GM23248 (cell line): ENCODE results near the gene TFB1M. TPM values are rescaled to one million over a fixed set of nuclear protein-coding genes. Genes with fewer than 3 reads are reported as not detected.
"Not testable (repeated sequence)": the region's sequence is repeated elsewhere in the genome, so short reads cannot be mapped to it uniquely, and the experiment has no call there.

ENCODE experiments used
- DNase-seq: peaks from one replicate; pipeline ENCODE4 v3.0.0-alpha.2; 2015
- H2AFZ ChIP-seq: fragments of 200-600 bp; sonication (generic); 2 replicates; pipeline ENCODE4 v1.6.1; 2016; ENCODE audit warnings: antibody characterized with exemption
- H3F3A ChIP-seq: fragments of 200-600 bp; sonication (generic); 2 replicates; pipeline ENCODE4 v1.6.1; 2016; ENCODE audit warnings: mild to moderate bottlenecking, antibody characterized with exemption, mixed run types; ENCODE audit not compliant: insufficient read depth
- H3K27ac ChIP-seq: fragments of 200-600 bp; sonication (generic); 2 replicates; pipeline ENCODE4 v1.5.1; 2016; ENCODE audit warnings: mild to moderate bottlenecking
- H3K27me3 ChIP-seq: fragments of 200-600 bp; sonication (generic); replicated peaks from 2 replicates; pipeline ENCODE4 v1.6.1; 2016; ENCODE audit warnings: mild to moderate bottlenecking; ENCODE audit not compliant: insufficient read depth
- H3K36me3 ChIP-seq: fragments of 200-600 bp; sonication (generic); 2 replicates; pipeline ENCODE4 v1.6.1; 2016; ENCODE audit warnings: low read depth, mild to moderate bottlenecking
- H3K4me1 ChIP-seq: fragments of 200-600 bp; sonication (generic); 2 replicates; pipeline ENCODE4 v1.6.1; 2016; ENCODE audit warnings: mild to moderate bottlenecking; ENCODE audit not compliant: insufficient read depth
- H3K4me2 ChIP-seq: fragments of 200-600 bp; sonication (generic); one replicate; pipeline ENCODE4 v1.6.1; 2016; ENCODE audit warnings: mild to moderate bottlenecking; ENCODE audit not compliant: unreplicated experiment
- H3K4me3 ChIP-seq: fragments of 200-600 bp; sonication (generic); 2 replicates; pipeline ENCODE4 v1.5.1; 2016; ENCODE audit warnings: mild to moderate bottlenecking
- H3K79me2 ChIP-seq: fragments of 200-600 bp; sonication (generic); 2 replicates; pipeline ENCODE4 v1.6.1; 2016; ENCODE audit warnings: mild to moderate bottlenecking; ENCODE audit not compliant: insufficient read depth
- H3K9ac ChIP-seq: fragments of 200-600 bp; sonication (generic); 2 replicates; pipeline ENCODE4 v1.6.1; 2016; ENCODE audit warnings: mild to moderate bottlenecking
- H3K9me2 ChIP-seq: fragments of 200-600 bp; sonication (generic); 2 replicates; pipeline ENCODE4 v1.6.1; 2016; ENCODE audit warnings: mixed run types, mild to moderate bottlenecking, moderate library complexity; ENCODE audit not compliant: insufficient read depth
- H3K9me3 ChIP-seq: fragments of 200-600 bp; sonication (generic); one replicate; pipeline ENCODE4 v1.6.1; 2017; ENCODE audit warnings: low read depth
- H4K20me1 ChIP-seq: fragments of 200-600 bp; sonication (generic); 2 replicates; pipeline ENCODE4 v1.6.0; 2016; ENCODE audit not compliant: insufficient read depth
- EZH2 ChIP-seq: fragments of 200-600 bp; sonication (generic); IDR thresholded peaks from 2 replicates; pipeline ENCODE4 v1.6.1; 2018; ENCODE audit warnings: antibody characterized with exemption, mild to moderate bottlenecking; ENCODE audit not compliant: insufficient read depth, poor library complexity, severe bottlenecking
- EZH2phosphoT487 ChIP-seq: fragments of 200-600 bp; sonication (generic); IDR thresholded peaks from 2 replicates; pipeline ENCODE4 v1.6.1; 2018; ENCODE audit warnings: antibody characterized with exemption, moderate library complexity, mild to moderate bottlenecking, low read depth; ENCODE audit not compliant: insufficient read depth
- WGBS, 2 experiments: methylation state at CpG; one replicate each; pipeline ENCODE4 v1.1.6; 2015 to 2017; ENCODE audit warnings: low lambda C conversion rate in 2 of 2, low coverage in 1 of 2; ENCODE audit errors: missing lambda C conversion rate in 2 of 2; 5-methylcytosine and 5-hydroxymethylcytosine counted together
- in situ Hi-C: fragments of 300-500 bp; cut with MboI; formaldehyde crosslinking; loops from 2 replicates; pipeline ENCODE4 v1.15.0; 2020
- polyA plus RNA-seq: library from polyadenylated mRNA; unstranded; fragments of >200 nt; fragmentation: Nextera tagmentation; extraction: Ambion mirVana; gene quantifications from 2 replicates; pipeline ENCODE4 v1.2.1, GENCODE V29; 2016
- total RNA-seq: library from RNA; depleted of rRNA; stranded (reverse); fragments of >200 nt; shearing (Covaris generic); gene quantifications from 2 replicates; pipeline ENCODE4 v1.2.3, GENCODE V29; 2014

TFB1M gene
- total and polyA plus RNA-seq, 2 experiments from 2014 or later: 9.0 to 14.0 TPM

DNA sequence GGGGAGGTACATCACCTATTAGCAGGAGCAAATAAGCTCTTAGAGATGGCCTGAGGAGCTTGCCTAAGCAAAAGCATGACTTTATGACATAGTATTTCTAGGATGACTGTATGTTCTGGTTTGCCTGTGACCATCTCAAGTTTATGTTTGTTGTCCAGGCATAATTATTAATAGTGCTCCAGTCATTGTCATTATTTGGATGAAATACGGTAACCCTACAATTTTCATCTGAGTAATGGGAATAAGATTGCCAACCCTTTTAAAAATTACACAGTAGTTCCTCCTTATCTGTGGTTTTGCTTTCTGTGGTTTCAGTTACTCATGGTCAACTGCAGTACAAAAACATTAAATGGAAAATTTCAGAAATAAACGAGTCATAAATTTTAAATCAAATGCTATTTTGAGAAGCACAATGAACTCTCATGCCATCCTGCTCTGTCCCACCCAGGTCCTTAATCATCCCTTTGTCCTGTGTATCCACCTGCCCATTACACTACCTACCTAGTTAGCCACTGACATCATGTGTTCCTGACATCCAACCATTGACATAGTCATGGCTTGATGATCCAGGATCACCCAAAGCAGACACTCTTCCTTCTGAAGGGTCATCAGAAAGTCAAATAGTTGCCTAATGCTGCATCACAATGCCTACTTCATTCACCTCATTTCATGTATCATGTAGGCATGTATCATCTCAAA is 27.0 kb upstream of the TFB1M start:
- Histone ChIP-seq H3K4me2 (peak overlapping the region; percentile 17), H3K27ac (peak overlapping the region; percentile 75), H2AFZ (no peak overlapping the region)

DNA sequence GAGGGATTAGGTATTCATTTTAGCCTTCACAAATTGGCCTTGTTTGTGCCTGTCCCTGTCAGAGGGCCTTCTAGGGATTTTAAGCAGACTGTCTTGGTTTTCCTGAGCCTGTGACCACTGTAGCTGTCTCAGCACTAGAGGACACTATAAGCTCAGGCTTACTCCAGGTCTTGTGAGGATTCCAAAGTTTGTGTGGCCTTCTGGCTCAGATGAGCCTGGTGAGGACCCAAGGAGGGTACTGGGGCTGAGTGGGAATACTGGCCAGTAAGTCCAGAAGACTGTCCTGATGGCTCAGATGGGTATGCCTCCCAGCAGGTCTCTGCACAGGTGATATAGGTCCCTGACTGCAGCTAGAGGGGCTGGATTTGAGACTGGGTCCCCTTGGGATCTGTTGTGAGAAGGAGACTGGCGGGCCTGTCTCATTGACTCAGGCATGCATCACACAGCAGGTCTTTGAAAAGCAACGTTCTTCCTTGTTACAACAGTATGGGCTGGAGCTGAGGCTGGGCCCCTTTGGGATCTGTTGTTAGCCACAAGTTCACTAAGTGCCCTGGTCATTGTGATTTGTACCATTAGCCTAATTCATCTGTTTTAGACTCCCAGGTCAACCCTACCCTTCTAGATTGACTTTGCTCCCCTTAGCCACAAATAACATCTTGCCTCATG is 26.3 kb upstream of the TFB1M start:
- Histone ChIP-seq H3K4me3 (no peak overlapping the region), H3K4me1 (peaks cover 18% of the 10 kb centered on the region), H4K20me1 (no peaks in the 10 kb centered on the region), H3K27me3 (no peaks in the 10 kb centered on the region), H3K27ac (peak overlapping the region; percentile 75), H3K9me3 (no peaks in the 10 kb centered on the region), H3K36me3 (no peaks in the 10 kb centered on the region), H3F3A (peaks cover 24% of the 10 kb centered on the region), H3K79me2 (no peaks in the 10 kb centered on the region), H2AFZ (no peak overlapping the region), H3K4me2 (no peak overlapping the region), H3K9ac (peak overlapping the region; percentile 43), H3K9me2 (no peaks in the 10 kb centered on the region)
- in situ Hi-C loops: loop anchor here (25.0 kb wide), 1 partner anchor 1222 kb away; no protein-coding TSS in a partner anchor
- WGBS, 2 experiments: 17 to 18% methylated on average over 2 of the region's 2 CpGs
- peak; percentile 79 for DNase-seq
- TF ChIP-seq EZH2phosphoT487 (no peak), EZH2 (no peak)

More for the DNA sequence above, 27.0 kb upstream of the TFB1M start:
- DNase-seq: peak; percentile 77
- H3F3A ChIP-seq: peaks cover 24% of the 10 kb centered on the region
- TF ChIP-seq EZH2phosphoT487: peak; percentile 94
- TF ChIP-seq EZH2: no peak
- no peak overlapping the region for H3K4me3 ChIP-seq
- 2 to 3% methylated on average over 2 of the region's 2 CpGs for WGBS, 2 experiments
- no peaks in the 10 kb centered on the region for H3K79me2 ChIP-seq
- no peaks in the 10 kb centered on the region for H3K9me3 ChIP-seq
- peak overlapping the region; percentile 43 for H3K9ac ChIP-seq
- peaks cover 18% of the 10 kb centered on the region for H3K4me1 ChIP-seq
- H4K20me1 ChIP-seq: no peaks in the 10 kb centered on the region
- H3K36me3 ChIP-seq: no peaks in the 10 kb centered on the region
- no peaks in the 10 kb centered on the region for H3K9me2 ChIP-seq
- in situ Hi-C loops: loop anchor here (25.0 kb wide), 1 partner anchor 1221 kb away; no protein-coding TSS in a partner anchor
- H3K27me3 ChIP-seq: no peaks in the 10 kb centered on the region

GRCh38 chr6:155339929-155340328 is 25.6 kb upstream of the TFB1M start:
- H3K4me3 ChIP-seq, H3K9me3 ChIP-seq, DNase-seq, H4K20me1 ChIP-seq, H2AFZ ChIP-seq, H3K9ac ChIP-seq, H3K36me3 ChIP-seq, H3K27ac ChIP-seq, H3K79me2 ChIP-seq, H3K4me2 ChIP-seq, H3K27me3 ChIP-seq, H3K9me2 ChIP-seq: not testable (repeated sequence)
- in situ Hi-C loops: loop anchor here (25.0 kb wide), 1 partner anchor 1222 kb away; no protein-coding TSS in a partner anchor
- Histone ChIP-seq H3F3A (peaks cover 24% of the 10 kb centered on the region), H3K4me1 (peaks cover 18% of the 10 kb centered on the region)
- 81 to 83% methylated on average over 4 of the region's 4 CpGs for WGBS, 2 experiments

DNA sequence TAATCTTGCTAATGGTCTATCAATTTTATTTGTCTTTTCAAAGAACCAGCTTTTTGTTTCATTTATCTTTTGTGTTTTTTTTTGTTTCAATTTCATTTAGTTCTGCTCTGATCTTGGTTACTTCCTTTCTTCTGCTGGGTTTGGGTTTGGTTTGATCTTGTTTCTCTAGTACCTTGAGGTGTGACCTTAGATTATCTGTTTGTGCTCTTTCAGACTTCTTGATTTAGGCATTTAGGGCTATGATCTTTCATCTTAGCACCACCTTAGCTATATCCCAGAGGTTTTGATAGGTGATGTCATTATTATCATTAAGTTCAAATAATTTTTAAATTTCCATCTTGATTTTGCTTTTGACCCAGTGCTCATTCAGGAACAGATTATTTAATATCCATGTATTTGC is 24.0 kb upstream of the TFB1M start:
- Histone ChIP-seq H3K4me1 (peaks cover 18% of the 10 kb centered on the region), H3F3A (peaks cover 24% of the 10 kb centered on the region)
- H3K4me3 ChIP-seq, H3K27ac ChIP-seq, H3K9me2 ChIP-seq, H3K27me3 ChIP-seq, H3K9me3 ChIP-seq, DNase-seq, H3K79me2 ChIP-seq, H4K20me1 ChIP-seq, H3K9ac ChIP-seq, H3K36me3 ChIP-seq, H2AFZ ChIP-seq, H3K4me2 ChIP-seq: not testable (repeated sequence)
- in situ Hi-C loops: loop anchor here (25.0 kb wide), 1 partner anchor 1224 kb away; no protein-coding TSS in a partner anchor
